K562 (cell line): Measurements from ENCODE around the gene RREB1. TPM values are rescaled to one million over a fixed set of nuclear protein-coding genes. Genes with fewer than 3 reads are reported as not detected.

ENCODE experiments used
- BCLAF1 ChIP-seq, 2 experiments: fragments of 450-650 bp in 1 of 2; IDR thresholded peaks; 2 replicates each; pipeline ENCODE4 v1.6.1; 2011 to 2017; ENCODE audit warnings: low read depth in 2 of 2, antibody characterized with exemption in 1 of 2, borderline replicate concordance in 1 of 2, low read length in 1 of 2, mild to moderate bottlenecking in 1 of 2, mixed read lengths in 1 of 2; ENCODE audit not compliant: control insufficient read depth in 1 of 2
- LEF1 ChIP-seq: fragments of 450-650 bp; IDR thresholded peaks from 2 replicates; pipeline ENCODE4 v1.6.1; 2016; ENCODE audit warnings: mild to moderate bottlenecking
- MGA ChIP-seq: fragments of 450-650 bp; IDR thresholded peaks from 2 replicates; pipeline ENCODE4 v1.6.1; 2016; ENCODE audit warnings: mild to moderate bottlenecking, moderate library complexity
- NUFIP1 ChIP-seq: fragments of 450-650 bp; IDR thresholded peaks from 2 replicates; pipeline ENCODE4 v1.6.1; 2018; ENCODE audit not compliant: partially characterized antibody
- POLR3A ChIP-seq: IDR thresholded peaks from 2 replicates; pipeline ENCODE4 v1.6.1; 2011; ENCODE audit warnings: borderline replicate concordance, mild to moderate bottlenecking, moderate library complexity; ENCODE audit not compliant: insufficient read length, insufficient read depth; ENCODE audit errors: extremely low read depth
- SNIP1 ChIP-seq: fragments of 450-650 bp; IDR thresholded peaks from 2 replicates; pipeline ENCODE4 v1.7.1; 2017; ENCODE audit warnings: low read depth, mild to moderate bottlenecking
- STAT5B ChIP-seq: fragments of 250-450 bp; sonication (Bioruptor Pico); IDR thresholded peaks from 2 replicates; pipeline ENCODE4 v1.8.0; 2021; ENCODE audit warnings: mild to moderate bottlenecking, inconsistent platforms
- TOE1 ChIP-seq, 2 experiments: fragments of 450-650 bp in 1 of 2; sonication (generic) in 1 of 2; formaldehyde crosslinking in 1 of 2; IDR thresholded peaks; 2 replicates each; pipeline versions ENCODE4 v1.7.1 to v1.8.0; 2016 to 2022; ENCODE audit warnings: borderline replicate concordance in 2 of 2, mild to moderate bottlenecking in 2 of 2, antibody characterized with exemption in 1 of 2, inconsistent platforms in 1 of 2, low read depth in 1 of 2, missing genetic modification reagents in 1 of 2, moderate library complexity in 1 of 2
- ZZZ3 ChIP-seq: fragments of 450-650 bp; IDR thresholded peaks from 2 replicates; pipeline ENCODE4 v1.6.1; 2016; ENCODE audit warnings: antibody characterized with exemption, mild to moderate bottlenecking, moderate library complexity
- polyA plus RNA-seq, 8 experiments: library from polyadenylated mRNA; depleted of rRNA in 4 of 8; stranded (reverse) in 5 of 8; unstranded in 3 of 8; fragments of >200 nt; fragmentation: Nextera tagmentation in 2 of 8; fragmentation: Illumina TruSeq in 1 of 8; extraction: Ambion mirVana in 2 of 8; extraction: Trizol in 1 of 8; gene quantifications; 2 replicates each; pipeline versions ENCODE4 v1.2.1 to v1.2.3, GENCODE V29; 2011 to 2014; ENCODE audit warnings: inconsistent platforms in 1 of 8, missing spikeins in 1 of 8
- total RNA-seq, 7 experiments: library from RNA; depleted of rRNA in 6 of 7; stranded (reverse); fragments of >200 nt in 6 of 7; fragmentation: Illumina TruSeq in 2 of 7; extraction: Trizol in 2 of 7; gene quantifications; 2 replicates each; pipeline versions ENCODE4 v1.2.1 to v1.2.3, GENCODE V29; 2011 to 2021; ENCODE audit warnings: low replicate concordance in 1 of 7

The RREB1 gene
- total and polyA plus RNA-seq, 9 of the 15 experiments (the other 6 are each of a cell fraction or from before 2014, with no cell fraction given) = 3.3 to 64.2 (median 19.3) TPM

GRCh38 chr6:7200598-7201443, 93.1 kb downstream of the RREB1 start (continued):
- TF ChIP-seq BCLAF1 (IDR thresholded peaks at IDR 0.05; ENCODE audit: borderline replicate concordance in 1 of 2, control insufficient read depth in 1 of 2, low read depth in 2 of 2, low read length in 1 of 2) = no peak
- TF ChIP-seq MGA = peak; percentile 62
- TF ChIP-seq TOE1 (IDR thresholded peaks at IDR 0.05; ENCODE audit: borderline replicate concordance) = peak; percentile 26
- no peak for TF ChIP-seq TOE1 (CRISPR knock-in tag; IDR thresholded peaks at IDR 0.05; ENCODE audit: borderline replicate concordance, low read depth)
- no peak for TF ChIP-seq LEF1
- TF ChIP-seq POLR3A = no peak
- TF ChIP-seq SNIP1 = no peak
- no peak for TF ChIP-seq ZZZ3
- no peak for TF ChIP-seq NUFIP1
- TF ChIP-seq STAT5B (CRISPR knock-in tag) = no peak
